ENCODE data around the gene SCN3A.

GRCh38 chr2:165224941-165225340 is 21.1 kb upstream of the SCN3A start:
- no peak for TF ChIP-seq CTCF (conservative IDR thresholded peaks at IDR 0.05 in 1 of 2, IDR thresholded peaks at IDR 0.05 in 1 of 2; ENCODE audit: extremely low read depth in 1 of 2, insufficient read depth in 1 of 2, low read depth in 1 of 2, low read length in 2 of 2)
- TF ChIP-seq EZH2 (IDR thresholded peaks at IDR 0.05; ENCODE audit: borderline replicate concordance, low read length), result no peak
